NB4 (cell line): ENCODE results near the gene ATP11A.
A peak's percentile ranks its signal among the peaks of the same experiment; 100 is the strongest.

Source experiments
- DNase-seq: peaks from one replicate; pipeline ENCODE4 v3.0.0; 2010; ENCODE audit warnings: low read depth
- H3K4me3 ChIP-seq: one replicate; pipeline ENCODE4 v1.5.1; 2011; ENCODE audit warnings: mild to moderate bottlenecking, low read depth, low read length, moderate library complexity
- CTCF ChIP-seq: IDR thresholded peaks from one replicate; pipeline ENCODE4 v1.5.1; 2012; ENCODE audit warnings: low read depth, low read length
- MAX ChIP-seq: IDR thresholded peaks from 2 replicates; pipeline ENCODE4 v1.6.1; 2011; ENCODE audit warnings: low read depth, low read length
- MYC ChIP-seq: IDR thresholded peaks from 2 replicates; pipeline ENCODE4 v1.6.1; 2011; ENCODE audit warnings: low read depth, low read length
- POLR2A ChIP-seq: IDR thresholded peaks from 2 replicates; pipeline ENCODE4 v1.6.1; 2011; ENCODE audit warnings: mild to moderate bottlenecking; ENCODE audit not compliant: insufficient read length; ENCODE audit errors: extremely low read depth

ATP11A gene

GRCh38 chr13:112734696-112735547, 45.1 kb downstream of the ATP11A start:
- TF ChIP-seq CTCF (no peak), MAX (no peak), MYC (no peak), POLR2A (no peak)
- no peak for DNase-seq

DNA sequence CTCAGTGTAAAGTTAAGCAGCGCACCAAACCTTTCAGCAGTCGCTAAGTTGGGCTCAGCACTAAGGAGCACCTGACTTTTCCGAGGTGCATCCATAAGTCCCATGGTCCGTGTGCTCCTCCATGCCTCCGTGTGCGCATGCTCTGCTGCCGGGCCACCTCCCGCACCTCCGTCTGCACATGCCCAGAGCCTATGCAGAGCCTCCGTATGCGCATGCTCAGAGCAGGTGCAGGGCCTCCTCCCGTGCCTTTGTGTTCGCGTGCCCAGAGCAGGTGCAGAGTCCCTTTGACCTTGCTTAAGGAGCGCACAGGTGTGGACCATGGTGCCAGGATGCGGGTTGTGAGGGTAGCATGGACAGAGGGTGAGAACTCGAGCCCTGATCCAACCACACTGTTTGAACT, 46.0 kb downstream of the ATP11A start:
- no peak overlapping the region for H3K4me3 ChIP-seq
- TF ChIP-seq MAX (no peak), MYC (no peak), POLR2A (no peak), CTCF (no peak)
- DNase-seq, result no peak

More at GRCh38 chr13:112734696-112735547, 45.1 kb downstream of the ATP11A start:
- no peak overlapping the region for H3K4me3 ChIP-seq

DNA sequence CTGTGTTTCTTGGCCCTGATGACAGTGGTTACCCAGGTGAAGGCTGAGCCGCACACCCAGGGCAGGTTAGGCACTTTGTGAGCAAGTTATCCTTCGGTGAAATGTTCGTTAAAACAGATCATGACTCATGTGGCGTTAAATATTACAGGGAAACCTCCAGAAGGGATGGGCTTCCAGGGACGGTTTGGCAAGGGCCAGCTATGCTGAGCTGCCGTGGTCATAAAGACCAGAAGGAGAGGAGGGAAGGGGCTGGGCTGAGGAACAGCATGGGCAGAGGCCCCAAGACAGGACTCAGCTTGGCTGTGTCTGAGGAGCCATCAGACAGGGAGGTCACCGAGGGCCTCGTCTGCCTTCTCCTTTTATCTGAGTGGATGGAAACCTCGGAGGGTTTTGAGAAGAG, 47.5 kb downstream of the ATP11A start:
- DNase-seq, result no peak
- TF ChIP-seq CTCF, result no peak
- TF ChIP-seq POLR2A, result no peak
- TF ChIP-seq MYC, result no peak
- TF ChIP-seq MAX, result no peak
- no peak overlapping the region for H3K4me3 ChIP-seq

DNA sequence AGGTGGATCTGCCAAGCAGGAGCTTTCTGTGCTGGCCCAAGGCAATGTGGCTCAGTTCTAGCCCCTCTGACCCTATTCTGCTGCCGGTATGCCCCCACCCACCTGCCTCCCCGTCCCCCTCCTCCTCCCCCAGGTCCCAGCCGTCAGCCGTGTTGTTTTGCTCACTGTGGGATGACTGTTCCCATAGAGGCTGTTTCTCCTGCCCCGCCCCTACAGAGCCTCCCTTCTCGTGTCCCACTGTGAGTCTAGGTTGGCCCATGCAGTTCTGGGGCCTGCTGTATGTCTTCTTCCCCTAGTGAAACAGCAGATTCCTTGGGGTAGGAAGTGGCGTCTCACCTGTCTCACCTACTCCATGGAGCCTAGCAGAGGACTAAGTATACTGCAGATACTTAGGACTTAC, 48.8 kb downstream of the ATP11A start:
- DNase-seq, result no peak
- TF ChIP-seq POLR2A (no peak), CTCF (no peak), MYC (no peak), MAX (no peak)
- no peak overlapping the region for H3K4me3 ChIP-seq

DNA sequence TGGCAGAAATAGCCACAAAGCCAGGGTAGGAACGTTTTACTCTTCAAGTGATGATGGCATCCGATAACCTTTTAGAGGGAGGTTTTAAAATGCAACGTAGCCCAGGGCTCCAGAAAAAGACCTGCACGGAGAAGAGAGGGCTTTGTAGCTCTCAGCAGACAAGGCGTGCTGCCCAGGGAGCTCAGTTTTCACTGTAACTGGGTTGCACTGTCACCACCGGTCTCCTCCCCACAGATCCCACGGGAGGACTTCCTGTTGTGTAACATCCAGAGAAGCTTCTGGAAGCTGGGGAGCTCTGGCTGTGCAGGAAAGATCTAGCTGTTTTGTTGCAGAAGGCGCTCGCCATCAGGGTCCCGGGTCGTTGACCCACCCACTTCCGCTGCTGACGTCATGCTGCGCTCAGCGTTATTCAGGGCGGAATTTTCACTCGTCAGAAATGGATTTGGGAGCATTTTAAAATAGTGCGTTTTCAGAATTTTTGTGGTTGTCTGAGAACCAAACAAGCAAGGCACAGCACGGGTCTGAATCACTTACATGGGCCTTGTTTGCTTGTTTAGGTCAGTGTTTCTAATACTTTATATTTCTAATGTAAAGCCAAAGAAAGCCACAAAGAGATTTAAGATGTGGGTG, 50.8 kb downstream of the ATP11A start:
- no peak overlapping the region for H3K4me3 ChIP-seq
- TF ChIP-seq CTCF (no peak), POLR2A (no peak), MAX (no peak), MYC (no peak)

More for the DNA sequence above, 50.8 kb downstream of the ATP11A start:
- peak; percentile 50 for DNase-seq
